ENCODE data around the gene GGTA1. TPM values are rescaled to one million over a fixed set of nuclear protein-coding genes. Genes with fewer than 3 reads are reported as not detected.

GGTA1 gene
- polyA plus RNA-seq, 1 of the 3 experiments (the other 2 are of a cell fraction): 0.03 TPM

- WGBS (ENCODE audit: low lambda C conversion rate): 58% methylated on average over 3 of the region's 3 CpGs
- Histone ChIP-seq H3K4me1 (ENCODE audit: control insufficient read depth in 1 of 2, insufficient read depth in 2 of 2, low read depth in 1 of 2, low read length in 1 of 2) (peaks cover 0 to 4% of the 10 kb centered on the region in 2 experiments; a peak in 1 of 4 replicates), H3K27ac (ENCODE audit: low read depth in 2 of 2, low read length in 1 of 2) (no peak overlapping the region), H3K9ac (no peak overlapping the region), H3K36me3 (replicated peaks in 1 of 2; ENCODE audit: control insufficient read depth in 1 of 2, insufficient read depth in 2 of 2, low read length in 1 of 2) (no peaks in the 10 kb centered on the region), H3K27me3 (ENCODE audit: insufficient read depth) (no peaks in the 10 kb centered on the region), H3K4me3 (ENCODE audit: low read depth in 2 of 2, low read length in 1 of 2) (no peak overlapping the region), H3K9me3 (no peaks in the 10 kb centered on the region), H3K4me2 (no peak overlapping the region), H3F3A (replicated peaks; ENCODE audit: insufficient read depth) (no peaks in the 10 kb centered on the region), H2AFZ (ENCODE audit: low read depth) (no peak overlapping the region), H3K9me2 (no peaks in the 10 kb centered on the region), H3K79me2 (ENCODE audit: insufficient read depth) (no peaks in the 10 kb centered on the region), H4K20me1 (ENCODE audit: insufficient read depth) (no peaks in the 10 kb centered on the region)
- ChIA-PET CTCF (interaction anchor here (0.7 to 3.4 kb wide), 6 partner anchors 9 to 220 kb away, joined by 3 to 15 read pairs (median 5); no protein-coding TSS in a partner anchor), POLR2A (no interaction called here)
- TF ChIP-seq ZBTB33 (IDR thresholded peaks at IDR 0.05; ENCODE audit: borderline replicate concordance, low read depth): no peak
- no peak for TF ChIP-seq MXI1 (IDR thresholded peaks at IDR 0.05; ENCODE audit: low read depth, low read length)
- TF ChIP-seq FOSL2 (IDR thresholded peaks at IDR 0.05; ENCODE audit: borderline replicate concordance, low read depth): no peak
- no peak for TF ChIP-seq RCOR1 (IDR thresholded peaks at IDR 0.05; ENCODE audit: low read length)
- no peak for TF ChIP-seq FOXM1 (IDR thresholded peaks at IDR 0.05; ENCODE audit: low read depth)
- no peak for TF ChIP-seq CTCF (IDR thresholded peaks at IDR 0.05)
- no peak for DNase-seq
Observed at GRCh38 chr9:121541256-121541655, 41.6 kb upstream of the GGTA1 start.

- H3K79me2 ChIP-seq (ENCODE audit: insufficient read depth): no peaks in the 10 kb centered on the region
- no peaks in the 10 kb centered on the region for H3K9me3 ChIP-seq
- H3K4me3 ChIP-seq (ENCODE audit: low read depth in 2 of 2, low read length in 1 of 2): no peak overlapping the region
- DNase-seq: peak; percentile 56
- no peaks in the 10 kb centered on the region for H3F3A ChIP-seq (replicated peaks; ENCODE audit: insufficient read depth)
- no peak overlapping the region for H3K27ac ChIP-seq (ENCODE audit: low read depth in 2 of 2, low read length in 1 of 2)
- no peaks in the 10 kb centered on the region for H3K9me2 ChIP-seq
- no peak overlapping the region for H3K9ac ChIP-seq
- POLR2A ChIA-PET: no interaction called here
- H2AFZ ChIP-seq (ENCODE audit: low read depth): no peak overlapping the region
- no peaks in the 10 kb centered on the region for H4K20me1 ChIP-seq (ENCODE audit: insufficient read depth)
- 65% methylated on average over 7 of the region's 7 CpGs for WGBS (ENCODE audit: low lambda C conversion rate)
- CTCF ChIA-PET: interaction anchor here (0.5 to 3.0 kb wide), 21 partner anchors 8 to 459 kb away, joined by 3 to 32 read pairs (median 4); partner anchors contain the start of gene GGTA1
- no peaks in the 10 kb centered on the region for H3K27me3 ChIP-seq (ENCODE audit: insufficient read depth)
- H3K4me2 ChIP-seq: no peak overlapping the region
- H3K36me3 ChIP-seq (replicated peaks in 1 of 2; ENCODE audit: control insufficient read depth in 1 of 2, insufficient read depth in 2 of 2, low read length in 1 of 2): no peaks in the 10 kb centered on the region
- TF ChIP-seq ZBTB33 (IDR thresholded peaks at IDR 0.05; ENCODE audit: borderline replicate concordance, low read depth) (no peak), RXRA (IDR thresholded peaks at IDR 0.05; ENCODE audit: borderline replicate concordance, low read depth) (no peak), MXI1 (IDR thresholded peaks at IDR 0.05; ENCODE audit: low read depth, low read length) (0 out of 2 replicates have a peak, but pooled peaks have one; percentile 29), SMC3 (IDR thresholded peaks at IDR 0.05; ENCODE audit: low read depth, low read length) (peak; percentile 65), JUND (IDR thresholded peaks at IDR 0.05) (no peak), IRF3 (IDR thresholded peaks at IDR 0.05; ENCODE audit: low read depth, low read length) (no peak), PBX3 (IDR thresholded peaks at IDR 0.05) (no peak), RCOR1 (IDR thresholded peaks at IDR 0.05; ENCODE audit: low read length) (no peak), RAD21 (IDR thresholded peaks at IDR 0.05; ENCODE audit: low read length) (peak; percentile 75), CTCF (IDR thresholded peaks at IDR 0.05) (peak; percentile 29)
- H3K4me1 ChIP-seq (ENCODE audit: control insufficient read depth in 1 of 2, insufficient read depth in 2 of 2, low read depth in 1 of 2, low read length in 1 of 2): no peaks in the 10 kb centered on the region; a peak in 1 of 4 replicates
Observed at GRCh38 chr9:121538221-121538620, 38.6 kb upstream of the GGTA1 start.

All from SK-N-SH (cell line).